ENCODE measurements around the gene TK2. TPM values are rescaled to one million over a fixed set of nuclear protein-coding genes. Genes with fewer than 3 reads are reported as not detected.
"Not testable (repeated sequence)": the region's sequence is repeated elsewhere in the genome, so short reads cannot be mapped to it uniquely, and the experiment has no call there.

TK2 gene
- total RNA-seq, 2 donors from 2014 or later, result 7.9 to 11.5 TPM

DNA sequence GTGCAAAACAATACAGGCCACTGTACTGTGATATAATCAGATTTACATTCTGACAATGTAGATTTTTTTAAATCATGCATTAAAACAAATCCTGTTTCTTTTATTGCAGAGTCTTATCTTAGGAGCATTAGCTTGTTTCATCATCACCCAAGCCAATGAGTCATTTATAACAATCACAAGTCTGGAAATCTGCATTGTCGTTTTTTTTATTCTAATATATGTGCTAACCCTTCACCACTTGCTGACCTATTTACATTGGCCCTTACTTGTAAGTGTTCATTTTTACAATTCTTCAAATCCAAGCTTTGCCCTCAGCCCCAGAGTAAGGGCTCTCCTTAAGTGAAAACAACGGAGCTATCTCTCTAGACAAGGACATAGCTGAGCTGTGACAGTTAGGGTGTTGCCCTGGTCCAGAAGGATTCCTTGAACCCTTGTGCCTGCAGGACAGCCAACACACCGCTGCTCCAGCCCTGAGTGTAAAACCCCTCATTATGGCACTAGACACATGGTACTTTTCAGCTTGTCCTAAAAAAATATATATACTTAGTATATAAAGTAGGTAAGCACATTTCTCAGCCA lies 20.0 kb upstream of the TK2 start:
- H3K9ac ChIP-seq (ENCODE audit: extremely low read depth, low read length, poor library complexity, severe bottlenecking), result no peak overlapping the region
- Mint-ChIP-seq H3K36me3 (ENCODE audit: low read depth) (peaks cover 20% of the 10 kb centered on the region), H3K4me3 (no peak overlapping the region)

DNA sequence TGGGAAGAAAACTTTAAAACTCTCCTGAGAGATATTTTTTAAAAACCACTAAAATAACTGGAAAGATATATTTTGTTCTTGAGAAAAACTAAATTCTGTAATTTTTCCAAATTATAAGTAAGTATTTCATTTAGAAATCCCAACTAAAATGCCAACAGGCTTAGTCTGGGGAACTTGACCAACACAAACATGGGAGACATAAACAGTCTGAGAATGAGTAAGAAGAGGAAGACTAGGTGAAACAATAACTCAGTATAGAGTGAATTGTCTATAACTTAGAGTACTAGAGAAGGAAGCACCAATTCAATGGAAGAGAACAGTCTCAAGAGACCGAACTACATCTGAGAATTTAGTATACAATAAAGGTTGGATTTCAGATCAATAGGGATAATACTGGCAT lies 19.2 kb upstream of the TK2 start:
- H3K36me3 ChIP-seq (ENCODE audit: control insufficient read depth, insufficient read depth, low read length), result peaks cover 5% of the 10 kb centered on the region
- H3K9me3 Mint-ChIP-seq, result no peaks in the 10 kb centered on the region
- H3K36me3 Mint-ChIP-seq (ENCODE audit: low read depth), result peaks cover 20% of the 10 kb centered on the region
- no peak overlapping the region for H3K4me3 Mint-ChIP-seq
- H3K4me1 Mint-ChIP-seq, result no peaks in the 10 kb centered on the region
- TF ChIP-seq, protein P1, sequence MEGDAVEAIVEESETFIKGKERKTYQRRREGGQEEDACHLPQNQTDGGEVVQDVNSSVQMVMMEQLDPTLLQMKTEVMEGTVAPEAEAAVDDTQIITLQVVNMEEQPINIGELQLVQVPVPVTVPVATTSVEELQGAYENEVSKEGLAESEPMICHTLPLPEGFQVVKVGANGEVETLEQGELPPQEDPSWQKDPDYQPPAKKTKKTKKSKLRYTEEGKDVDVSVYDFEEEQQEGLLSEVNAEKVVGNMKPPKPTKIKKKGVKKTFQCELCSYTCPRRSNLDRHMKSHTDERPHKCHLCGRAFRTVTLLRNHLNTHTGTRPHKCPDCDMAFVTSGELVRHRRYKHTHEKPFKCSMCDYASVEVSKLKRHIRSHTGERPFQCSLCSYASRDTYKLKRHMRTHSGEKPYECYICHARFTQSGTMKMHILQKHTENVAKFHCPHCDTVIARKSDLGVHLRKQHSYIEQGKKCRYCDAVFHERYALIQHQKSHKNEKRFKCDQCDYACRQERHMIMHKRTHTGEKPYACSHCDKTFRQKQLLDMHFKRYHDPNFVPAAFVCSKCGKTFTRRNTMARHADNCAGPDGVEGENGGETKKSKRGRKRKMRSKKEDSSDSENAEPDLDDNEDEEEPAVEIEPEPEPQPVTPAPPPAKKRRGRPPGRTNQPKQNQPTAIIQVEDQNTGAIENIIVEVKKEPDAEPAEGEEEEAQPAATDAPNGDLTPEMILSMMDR (conservative IDR thresholded peaks at IDR 0.05), result no peak
- 100% methylated on average over 1 of the region's 1 CpG for WGBS, 2 experiments (ENCODE audit: insufficient coverage in 1 of 2, insufficient read length in 1 of 2)
- no peaks in the 10 kb centered on the region for H3K4me1 ChIP-seq (ENCODE audit: control insufficient read depth, insufficient read depth, low read length)
- no peak overlapping the region for H3K9ac ChIP-seq (ENCODE audit: extremely low read depth, low read length, poor library complexity, severe bottlenecking)
- H3K27ac ChIP-seq (ENCODE audit: low read depth, low read length), result no peak overlapping the region
- DNase-seq, result no peak
- H3K27me3 Mint-ChIP-seq (ENCODE audit: insufficient read depth), result peaks cover 1% of the 10 kb centered on the region
- H3K9me3 ChIP-seq (ENCODE audit: control insufficient read depth, low read length), result no peaks in the 10 kb centered on the region
- H3K27ac Mint-ChIP-seq, result no peak overlapping the region
- H3K4me3 ChIP-seq (ENCODE audit: low read length), result no peak overlapping the region
- H3K27me3 ChIP-seq (ENCODE audit: control insufficient read depth, insufficient read depth, low read length, poor library complexity, severe bottlenecking), result no peaks in the 10 kb centered on the region

More for the DNA sequence above, 20.0 kb upstream of the TK2 start:
- no peaks in the 10 kb centered on the region for H3K4me1 ChIP-seq (ENCODE audit: control insufficient read depth, insufficient read depth, low read length)
- H3K27ac ChIP-seq (ENCODE audit: low read depth, low read length), result no peak overlapping the region
- 86 to 89% methylated on average over 2 to 3 of the region's 3 CpGs for WGBS, 2 experiments (ENCODE audit: insufficient coverage in 1 of 2, insufficient read length in 1 of 2)
- H3K4me3 ChIP-seq (ENCODE audit: low read length), result no peak overlapping the region
- H3K36me3 ChIP-seq (ENCODE audit: control insufficient read depth, insufficient read depth, low read length), result peaks cover 5% of the 10 kb centered on the region
- TF ChIP-seq, protein P1 (conservative IDR thresholded peaks at IDR 0.05), result no peak
- H3K27me3 ChIP-seq (ENCODE audit: control insufficient read depth, insufficient read depth, low read length, poor library complexity, severe bottlenecking), result no peaks in the 10 kb centered on the region
- DNase-seq, result no peak
- no peaks in the 10 kb centered on the region for H3K9me3 Mint-ChIP-seq
- H3K27me3 Mint-ChIP-seq (ENCODE audit: insufficient read depth), result peaks cover 1% of the 10 kb centered on the region
- no peaks in the 10 kb centered on the region for H3K4me1 Mint-ChIP-seq
- no peak overlapping the region for H3K27ac Mint-ChIP-seq
- no peaks in the 10 kb centered on the region for H3K9me3 ChIP-seq (ENCODE audit: control insufficient read depth, low read length)

DNA sequence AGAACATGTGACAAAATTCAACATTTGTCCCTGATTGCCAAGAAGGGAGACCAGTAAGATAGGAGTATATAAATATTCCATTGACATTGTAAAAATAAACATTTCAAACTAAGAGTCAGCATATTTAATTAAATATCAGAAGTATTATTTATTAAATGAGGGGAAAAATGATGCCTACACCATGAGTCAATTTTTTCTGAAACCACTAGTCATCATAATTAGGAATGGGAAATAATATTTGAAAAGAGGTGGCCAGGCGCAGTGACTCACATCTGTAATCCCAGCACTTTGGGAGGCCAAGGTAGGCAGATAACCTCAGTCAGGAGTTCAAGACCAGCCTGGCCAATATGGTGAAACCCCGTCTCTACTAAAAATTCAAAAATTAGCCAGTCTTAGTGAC lies 18.4 kb upstream of the TK2 start:
- TF ChIP-seq, protein P1 (conservative IDR thresholded peaks at IDR 0.05), result no peak
- Histone ChIP-seq H3K27ac (ENCODE audit: low read depth, low read length) (no peak overlapping the region), H3K9ac (ENCODE audit: extremely low read depth, low read length, poor library complexity, severe bottlenecking) (no peak overlapping the region), H3K9me3 (ENCODE audit: control insufficient read depth, low read length) (no peaks in the 10 kb centered on the region), H3K4me1 (ENCODE audit: control insufficient read depth, insufficient read depth, low read length) (no peaks in the 10 kb centered on the region), H3K4me3 (ENCODE audit: low read length) (no peak overlapping the region), H3K36me3 (ENCODE audit: control insufficient read depth, insufficient read depth, low read length) (peaks cover 5% of the 10 kb centered on the region), H3K27me3 (ENCODE audit: control insufficient read depth, insufficient read depth, low read length, poor library complexity, severe bottlenecking) (no peaks in the 10 kb centered on the region)
- DNase-seq, result no peak
- Mint-ChIP-seq H3K27ac (no peak overlapping the region), H3K27me3 (ENCODE audit: insufficient read depth) (peaks cover 1% of the 10 kb centered on the region), H3K36me3 (ENCODE audit: low read depth) (peaks cover 20% of the 10 kb centered on the region), H3K9me3 (no peaks in the 10 kb centered on the region), H3K4me1 (no peaks in the 10 kb centered on the region), H3K4me3 (no peak overlapping the region)
- 95 to 100% methylated on average over 2 of the region's 2 CpGs for WGBS, 2 experiments (ENCODE audit: insufficient coverage in 1 of 2, insufficient read length in 1 of 2)

DNA sequence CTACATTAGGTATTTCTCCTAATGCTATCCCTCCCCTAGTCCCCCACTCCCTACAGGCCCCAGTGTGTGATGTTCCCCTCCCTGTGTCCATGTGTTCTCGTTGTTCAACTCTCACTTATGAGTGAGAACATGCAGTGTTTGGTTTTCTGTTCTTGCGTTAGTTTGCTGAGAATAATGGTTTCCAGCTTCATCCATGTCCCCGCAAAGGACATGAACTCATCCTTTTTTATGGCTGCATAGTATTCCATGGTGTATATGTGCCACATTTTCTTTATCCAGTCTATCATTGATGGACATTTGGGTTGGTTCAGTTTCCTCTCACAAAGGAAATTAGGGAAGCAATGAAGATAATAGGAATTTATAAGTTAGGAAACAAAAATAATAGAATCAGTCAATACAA lies 17.3 kb upstream of the TK2 start:
- not testable (repeated sequence) for H3K4me3 Mint-ChIP-seq; H3K27ac Mint-ChIP-seq; H3K9me3 ChIP-seq (ENCODE audit: control insufficient read depth, low read length); H3K27me3 Mint-ChIP-seq (ENCODE audit: insufficient read depth); H3K4me3 ChIP-seq (ENCODE audit: low read length); H3K9ac ChIP-seq (ENCODE audit: extremely low read depth, low read length, poor library complexity, severe bottlenecking); H3K4me1 Mint-ChIP-seq; H3K4me1 ChIP-seq (ENCODE audit: control insufficient read depth, insufficient read depth, low read length); H3K27ac ChIP-seq (ENCODE audit: low read depth, low read length); H3K27me3 ChIP-seq (ENCODE audit: control insufficient read depth, insufficient read depth, low read length, poor library complexity, severe bottlenecking); H3K9me3 Mint-ChIP-seq; DNase-seq; H3K36me3 ChIP-seq (ENCODE audit: control insufficient read depth, insufficient read depth, low read length)
- WGBS, 2 experiments (ENCODE audit: insufficient coverage in 1 of 2, insufficient read length in 1 of 2), result 90% methylated on average over 1 of the region's 3 CpGs; no CpG with 5 or more reads in 1 of the 2 experiments
- H3K36me3 Mint-ChIP-seq (ENCODE audit: low read depth), result peaks cover 20% of the 10 kb centered on the region
